Measurements from ENCODE around the gene SS18L1.

The SS18L1 gene

GRCh38 chr20:62219101-62219991, 75.8 kb downstream of the SS18L1 start:
- in situ Hi-C loops (cut with MboI; ENCODE audit: low pct_unique_long_range_greater_than_20kb, low sequenced_read_pairs, unreplicated experiment): no loop called here
- no peak for DNase-seq (ENCODE audit: low spot score)

GRCh38 chr20:62219992-62220665, 76.6 kb downstream of the SS18L1 start, which contains the start of gene HRH3:
TSS of gene HRH3 (minus strand) at chr20:62220278. CDS start at chr20:62219970, 308 bp downstream.
- in situ Hi-C loops (cut with MboI; ENCODE audit: low pct_unique_long_range_greater_than_20kb, low sequenced_read_pairs, unreplicated experiment): no loop called here
- TF ChIP-seq CTCF (IDR thresholded peaks at IDR 0.05; ENCODE audit: extremely low read depth, insufficient read depth, missing control alignments): no peak
- peak; percentile 90 for DNase-seq (ENCODE audit: low spot score)

More at GRCh38 chr20:62219101-62219991, 75.8 kb downstream of the SS18L1 start:
- TF ChIP-seq CTCF (IDR thresholded peaks at IDR 0.05; ENCODE audit: extremely low read depth, insufficient read depth, missing control alignments): no peak

- TF ChIP-seq CTCF (IDR thresholded peaks at IDR 0.05; ENCODE audit: extremely low read depth, insufficient read depth, missing control alignments): no peak
- in situ Hi-C loops (cut with MboI; ENCODE audit: low pct_unique_long_range_greater_than_20kb, low sequenced_read_pairs, unreplicated experiment): no loop called here
- DNase-seq (ENCODE audit: low spot score): no peak
Observed at GRCh38 chr20:62220666-62221568, 77.3 kb downstream of the SS18L1 start.

DNA sequence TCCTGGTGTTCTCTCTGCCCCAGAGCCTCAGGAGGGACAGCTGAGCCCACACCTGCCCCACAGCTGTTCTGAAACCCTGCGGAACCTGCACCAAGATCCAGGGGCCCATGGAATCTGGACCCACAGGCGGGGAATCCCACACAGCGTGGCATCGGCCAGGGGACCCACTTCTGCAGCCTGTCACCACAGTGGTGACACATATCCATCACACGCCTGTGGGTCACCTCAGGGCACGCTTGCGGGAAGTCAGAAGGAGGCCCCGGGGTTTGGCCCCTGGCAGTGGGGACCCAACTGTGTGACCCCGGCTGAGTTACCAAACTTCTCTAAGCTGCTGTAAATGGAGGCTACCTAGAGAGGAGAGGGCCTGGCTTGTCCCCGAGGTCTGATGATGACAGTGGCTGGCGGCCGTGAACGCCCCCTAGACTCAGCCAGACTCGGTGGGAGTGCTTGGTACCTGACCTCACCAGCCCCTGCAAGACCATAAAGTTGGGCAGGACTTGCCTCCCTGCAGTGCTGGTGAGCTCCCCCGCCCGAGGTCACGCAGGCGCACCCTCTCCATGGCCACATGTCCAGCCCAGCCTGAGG, 78.8 kb downstream of the SS18L1 start:
- in situ Hi-C loops (cut with MboI; ENCODE audit: low pct_unique_long_range_greater_than_20kb, low sequenced_read_pairs, unreplicated experiment): no loop called here
- DNase-seq (ENCODE audit: low spot score): no peak
- TF ChIP-seq CTCF (IDR thresholded peaks at IDR 0.05; ENCODE audit: extremely low read depth, insufficient read depth, missing control alignments): no peak

GRCh38 chr20:62222972-62223371, 79.4 kb downstream of the SS18L1 start:
- no peak for DNase-seq (ENCODE audit: low spot score)
- in situ Hi-C loops (cut with MboI; ENCODE audit: low pct_unique_long_range_greater_than_20kb, low sequenced_read_pairs, unreplicated experiment): no loop called here
- TF ChIP-seq CTCF (IDR thresholded peaks at IDR 0.05; ENCODE audit: extremely low read depth, insufficient read depth, missing control alignments): no peak

- no peak for TF ChIP-seq CTCF (IDR thresholded peaks at IDR 0.05; ENCODE audit: extremely low read depth, insufficient read depth, missing control alignments)
- DNase-seq (ENCODE audit: low spot score): no peak
- in situ Hi-C loops (cut with MboI; ENCODE audit: low pct_unique_long_range_greater_than_20kb, low sequenced_read_pairs, unreplicated experiment): no loop called here
Observed at GRCh38 chr20:62223571-62223970, 80.0 kb downstream of the SS18L1 start.

All from GM13977 (cell line).